ENCODE results near the gene OSBP2. TPM values are rescaled to one million over a fixed set of nuclear protein-coding genes. Genes with fewer than 3 reads are reported as not detected.

The OSBP2 gene
- total RNA-seq, 1 donor from 2014 or later: 2.4 TPM

GRCh38 chr22:30667494-30668385 is 26.9 kb upstream of the OSBP2 start, which contains the start of gene DUSP18:
DUSP18 (minus strand) TSS chr22:30667875; CDS start chr22:30664003, 3,872 bp downstream.
- no peaks in the 10 kb centered on the region for H3K27me3 Mint-ChIP-seq (ENCODE audit: low read depth)
- TF ChIP-seq, protein P1, sequence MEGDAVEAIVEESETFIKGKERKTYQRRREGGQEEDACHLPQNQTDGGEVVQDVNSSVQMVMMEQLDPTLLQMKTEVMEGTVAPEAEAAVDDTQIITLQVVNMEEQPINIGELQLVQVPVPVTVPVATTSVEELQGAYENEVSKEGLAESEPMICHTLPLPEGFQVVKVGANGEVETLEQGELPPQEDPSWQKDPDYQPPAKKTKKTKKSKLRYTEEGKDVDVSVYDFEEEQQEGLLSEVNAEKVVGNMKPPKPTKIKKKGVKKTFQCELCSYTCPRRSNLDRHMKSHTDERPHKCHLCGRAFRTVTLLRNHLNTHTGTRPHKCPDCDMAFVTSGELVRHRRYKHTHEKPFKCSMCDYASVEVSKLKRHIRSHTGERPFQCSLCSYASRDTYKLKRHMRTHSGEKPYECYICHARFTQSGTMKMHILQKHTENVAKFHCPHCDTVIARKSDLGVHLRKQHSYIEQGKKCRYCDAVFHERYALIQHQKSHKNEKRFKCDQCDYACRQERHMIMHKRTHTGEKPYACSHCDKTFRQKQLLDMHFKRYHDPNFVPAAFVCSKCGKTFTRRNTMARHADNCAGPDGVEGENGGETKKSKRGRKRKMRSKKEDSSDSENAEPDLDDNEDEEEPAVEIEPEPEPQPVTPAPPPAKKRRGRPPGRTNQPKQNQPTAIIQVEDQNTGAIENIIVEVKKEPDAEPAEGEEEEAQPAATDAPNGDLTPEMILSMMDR (IDR thresholded peaks at IDR 0.05): peak; percentile 68
- H3K4me1 Mint-ChIP-seq (ENCODE audit: low read depth): peaks cover 14% of the 10 kb centered on the region

GRCh38 chr22:30668386-30668710 is 26.3 kb upstream of the OSBP2 start:
- H3K27ac Mint-ChIP-seq (ENCODE audit: unreplicated experiment): peak overlapping the region; percentile 84
- no peaks in the 10 kb centered on the region for H3K27me3 Mint-ChIP-seq (ENCODE audit: low read depth)
- TF ChIP-seq, protein P1 (IDR thresholded peaks at IDR 0.05): no peak
- no peaks in the 10 kb centered on the region for H3K9me3 Mint-ChIP-seq (ENCODE audit: low read depth)
- peak overlapping the region; percentile 98 for H3K4me3 Mint-ChIP-seq (ENCODE audit: unreplicated experiment)
- peaks cover 2% of the 10 kb centered on the region for H3K36me3 Mint-ChIP-seq (ENCODE audit: low read depth)
- peaks cover 14% of the 10 kb centered on the region for H3K4me1 Mint-ChIP-seq (ENCODE audit: low read depth)
- DNase-seq (ENCODE audit: low spot score): no peak

More at GRCh38 chr22:30667494-30668385, 26.9 kb upstream of the OSBP2 start, which contains the start of gene DUSP18:
- no peak for DNase-seq (ENCODE audit: low spot score)
- Mint-ChIP-seq H3K4me3 (ENCODE audit: unreplicated experiment) (peak within 1 kb of the TSS; percentile 98), H3K36me3 (ENCODE audit: low read depth) (peaks cover 8% of the 10 kb centered on the region), H3K27ac (ENCODE audit: unreplicated experiment) (peak within 1 kb of the TSS; percentile 84), H3K9me3 (ENCODE audit: low read depth) (no peaks in the 10 kb centered on the region)

GRCh38 chr22:30671071-30671470 is 23.6 kb upstream of the OSBP2 start:
- DNase-seq (ENCODE audit: low spot score): no peak
- no peak overlapping the region for H3K4me3 Mint-ChIP-seq (ENCODE audit: unreplicated experiment)
- H3K27ac Mint-ChIP-seq (ENCODE audit: unreplicated experiment): no peak overlapping the region
- TF ChIP-seq, protein P1 (IDR thresholded peaks at IDR 0.05): no peak
- no peaks in the 10 kb centered on the region for H3K36me3 Mint-ChIP-seq (ENCODE audit: low read depth)
- H3K4me1 Mint-ChIP-seq (ENCODE audit: low read depth): peaks cover 14% of the 10 kb centered on the region
- no peaks in the 10 kb centered on the region for H3K27me3 Mint-ChIP-seq (ENCODE audit: low read depth)
- H3K9me3 Mint-ChIP-seq (ENCODE audit: low read depth): no peaks in the 10 kb centered on the region

GRCh38 chr22:30673136-30673535 is 21.5 kb upstream of the OSBP2 start:
- Mint-ChIP-seq H3K4me3 (ENCODE audit: unreplicated experiment) (no peak overlapping the region), H3K9me3 (ENCODE audit: low read depth) (no peaks in the 10 kb centered on the region), H3K27me3 (ENCODE audit: low read depth) (peaks cover 8% of the 10 kb centered on the region), H3K27ac (ENCODE audit: unreplicated experiment) (no peak overlapping the region), H3K36me3 (ENCODE audit: low read depth) (no peaks in the 10 kb centered on the region), H3K4me1 (ENCODE audit: low read depth) (peaks cover 6% of the 10 kb centered on the region)
- TF ChIP-seq, protein P1 (IDR thresholded peaks at IDR 0.05): no peak
- no peak for DNase-seq (ENCODE audit: low spot score)

DNA sequence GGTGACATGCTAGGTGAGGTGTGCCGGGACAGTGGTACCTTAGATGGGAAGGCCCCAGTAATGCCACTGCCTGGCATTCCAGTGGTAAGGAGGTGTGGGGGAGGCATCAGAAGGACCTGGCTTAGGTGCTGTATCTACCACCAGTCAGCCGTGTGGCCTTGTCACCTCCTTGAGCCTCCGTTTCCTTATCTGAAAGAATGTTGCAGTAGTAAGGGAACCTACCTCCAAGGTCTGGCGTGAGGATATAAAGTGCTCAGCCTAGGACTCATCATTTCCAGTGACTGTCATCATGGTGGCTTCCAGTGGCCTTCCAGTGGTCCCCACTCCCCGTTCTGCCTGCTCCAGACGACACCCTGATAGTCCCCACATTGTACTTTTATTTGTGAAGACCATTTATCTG is 20.2 kb upstream of the OSBP2 start:
- no peak for DNase-seq (ENCODE audit: low spot score)
- Mint-ChIP-seq H3K4me3 (ENCODE audit: unreplicated experiment) (no peak overlapping the region), H3K27ac (ENCODE audit: unreplicated experiment) (no peak overlapping the region), H3K36me3 (ENCODE audit: low read depth) (no peaks in the 10 kb centered on the region), H3K4me1 (ENCODE audit: low read depth) (no peaks in the 10 kb centered on the region), H3K9me3 (ENCODE audit: low read depth) (no peaks in the 10 kb centered on the region), H3K27me3 (ENCODE audit: low read depth) (peaks cover 12% of the 10 kb centered on the region)
- TF ChIP-seq, protein P1 (IDR thresholded peaks at IDR 0.05): no peak
